ENCODE measurements around the gene C15orf39.

GRCh38 chr15:75188499-75188898 is 13.2 kb upstream of the C15orf39 start:
- no peak for TF ChIP-seq CTCF (IDR thresholded peaks at IDR 0.05; ENCODE audit: insufficient read depth, low read length)
- TF ChIP-seq POLR2AphosphoS5 (IDR thresholded peaks at IDR 0.05; ENCODE audit: low read depth) = no peak
- TF ChIP-seq, protein P1, sequence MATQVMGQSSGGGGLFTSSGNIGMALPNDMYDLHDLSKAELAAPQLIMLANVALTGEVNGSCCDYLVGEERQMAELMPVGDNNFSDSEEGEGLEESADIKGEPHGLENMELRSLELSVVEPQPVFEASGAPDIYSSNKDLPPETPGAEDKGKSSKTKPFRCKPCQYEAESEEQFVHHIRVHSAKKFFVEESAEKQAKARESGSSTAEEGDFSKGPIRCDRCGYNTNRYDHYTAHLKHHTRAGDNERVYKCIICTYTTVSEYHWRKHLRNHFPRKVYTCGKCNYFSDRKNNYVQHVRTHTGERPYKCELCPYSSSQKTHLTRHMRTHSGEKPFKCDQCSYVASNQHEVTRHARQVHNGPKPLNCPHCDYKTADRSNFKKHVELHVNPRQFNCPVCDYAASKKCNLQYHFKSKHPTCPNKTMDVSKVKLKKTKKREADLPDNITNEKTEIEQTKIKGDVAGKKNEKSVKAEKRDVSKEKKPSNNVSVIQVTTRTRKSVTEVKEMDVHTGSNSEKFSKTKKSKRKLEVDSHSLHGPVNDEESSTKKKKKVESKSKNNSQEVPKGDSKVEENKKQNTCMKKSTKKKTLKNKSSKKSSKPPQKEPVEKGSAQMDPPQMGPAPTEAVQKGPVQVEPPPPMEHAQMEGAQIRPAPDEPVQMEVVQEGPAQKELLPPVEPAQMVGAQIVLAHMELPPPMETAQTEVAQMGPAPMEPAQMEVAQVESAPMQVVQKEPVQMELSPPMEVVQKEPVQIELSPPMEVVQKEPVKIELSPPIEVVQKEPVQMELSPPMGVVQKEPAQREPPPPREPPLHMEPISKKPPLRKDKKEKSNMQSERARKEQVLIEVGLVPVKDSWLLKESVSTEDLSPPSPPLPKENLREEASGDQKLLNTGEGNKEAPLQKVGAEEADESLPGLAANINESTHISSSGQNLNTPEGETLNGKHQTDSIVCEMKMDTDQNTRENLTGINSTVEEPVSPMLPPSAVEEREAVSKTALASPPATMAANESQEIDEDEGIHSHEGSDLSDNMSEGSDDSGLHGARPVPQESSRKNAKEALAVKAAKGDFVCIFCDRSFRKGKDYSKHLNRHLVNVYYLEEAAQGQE (IDR thresholded peaks at IDR 0.05; ENCODE audit: insufficient replicate concordance, low read depth) = no peak
- no peak for TF ChIP-seq SPI1 (IDR thresholded peaks at IDR 0.05; ENCODE audit: borderline replicate concordance, low read depth)
- TF ChIP-seq GABPA (IDR thresholded peaks at IDR 0.05; ENCODE audit: low read depth) = no peak

Measured in HL-60 (cell line).